Endodermal cell (in vitro differentiated cells): ENCODE data around the gene HMOX2. TPM values are rescaled to one million over a fixed set of nuclear protein-coding genes. Genes with fewer than 3 reads are reported as not detected.

Experiments used
- DNase-seq: peaks from one replicate; pipeline ENCODE4 v3.0.0-alpha.2; 2017
- H3K27ac ChIP-seq: 2 replicates; pipeline ENCODE4 v1.5.1; 2013; ENCODE audit warnings: mild to moderate bottlenecking, low read depth, low read length, moderate library complexity
- H3K27me3 ChIP-seq: 2 replicates; pipeline ENCODE4 v1.6.1; 2013; ENCODE audit warnings: mild to moderate bottlenecking, low read length, moderate library complexity; ENCODE audit not compliant: insufficient read depth, control insufficient read depth, poor library complexity, severe bottlenecking
- H3K36me3 ChIP-seq: 2 replicates; pipeline ENCODE4 v1.7.0; 2013; ENCODE audit warnings: mild to moderate bottlenecking, low read length, moderate library complexity; ENCODE audit not compliant: control insufficient read depth, insufficient read depth
- H3K4me1 ChIP-seq: one replicate; pipeline ENCODE4 v1.7.0; 2013; ENCODE audit warnings: low read length; ENCODE audit not compliant: control insufficient read depth, insufficient read depth
- H3K4me3 ChIP-seq: 2 replicates; pipeline ENCODE4 v1.5.1; 2013; ENCODE audit warnings: mild to moderate bottlenecking, low read length, moderate library complexity
- H3K9ac ChIP-seq: 2 replicates; pipeline ENCODE4 v1.6.1; 2013; ENCODE audit warnings: mild to moderate bottlenecking, low read length, moderate library complexity; ENCODE audit not compliant: poor library complexity, severe bottlenecking; ENCODE audit errors: extremely low read depth
- H3K9me3 ChIP-seq: 2 replicates; pipeline ENCODE4 v1.6.1; 2013; ENCODE audit warnings: mild to moderate bottlenecking, low read length, moderate library complexity; ENCODE audit not compliant: control insufficient read depth
- H3K27ac Mint-ChIP-seq: 2 replicates; pipeline ENCODE4 v1.8.0; 2020; ENCODE audit warnings: mixed read lengths
- H3K27me3 Mint-ChIP-seq: 2 replicates; pipeline ENCODE4 v1.8.0; 2021; ENCODE audit warnings: mild to moderate bottlenecking, mixed read lengths; ENCODE audit not compliant: insufficient read depth
- H3K36me3 Mint-ChIP-seq: 2 replicates; pipeline ENCODE4 v1.8.0; 2020; ENCODE audit warnings: low read depth, mixed read lengths
- H3K4me1 Mint-ChIP-seq: 2 replicates; pipeline ENCODE4 v1.8.0; 2020; ENCODE audit warnings: mixed read lengths
- H3K4me3 Mint-ChIP-seq: 2 replicates; pipeline ENCODE4 v1.8.0; 2020; ENCODE audit warnings: mild to moderate bottlenecking, moderate library complexity, mixed read lengths
- H3K9me3 Mint-ChIP-seq: 2 replicates; pipeline ENCODE4 v1.8.0; 2020; ENCODE audit warnings: mild to moderate bottlenecking, mixed read lengths
- WGBS, 2 experiments: methylation state at CpG; one replicate each; pipeline versions ENCODE4 v1.1.5 to v1.1.7; 2013; ENCODE audit warnings: missing lambda C conversion rate in 2 of 2, mixed read lengths in 1 of 2; ENCODE audit not compliant: insufficient coverage in 1 of 2, insufficient read length in 1 of 2; 5-methylcytosine and 5-hydroxymethylcytosine counted together
- total RNA-seq, 2 donors: library from RNA; stranded (reverse); fragmentation: NEBNext Ultra II Directional in 1 of 2; extraction: Animal tissue kit (Norgen Biotek cat#: 25700) in 1 of 2; gene quantifications; 2 replicates in 1 of 2; 3 replicates in 1 of 2; pipeline ENCODE4 v1.2.1, GENCODE V29; 2021
- TF ChIP-seq, protein P1 (sequence below): fragments of 200-600 bp; sonication (generic); conservative IDR thresholded peaks from 2 replicates; pipeline ENCODE4 v1.5.0; 2021; ENCODE audit warnings: antibody characterized with exemption, mild to moderate bottlenecking

Gene HMOX2
- total RNA-seq, 2 donors from 2014 or later: 26.3 to 27.7 TPM

GRCh38 chr16:4552541-4552940 is 76.3 kb downstream of the HMOX2 start:
- Histone ChIP-seq H3K36me3 (no peaks in the 10 kb centered on the region), H3K4me1 (no peaks in the 10 kb centered on the region), H3K9me3 (no peaks in the 10 kb centered on the region), H3K27ac (no peak overlapping the region), H3K9ac (no peak overlapping the region), H3K4me3 (no peak overlapping the region), H3K27me3 (no peaks in the 10 kb centered on the region)
- Mint-ChIP-seq H3K4me3 (no peak overlapping the region), H3K4me1 (no peaks in the 10 kb centered on the region), H3K9me3 (no peaks in the 10 kb centered on the region), H3K27ac (no peak overlapping the region), H3K36me3 (no peaks in the 10 kb centered on the region), H3K27me3 (no peaks in the 10 kb centered on the region)
- DNase-seq: no peak
- WGBS, 2 experiments: 97 to 100% methylated on average over 3 of the region's 3 CpGs
- TF ChIP-seq, protein P1, sequence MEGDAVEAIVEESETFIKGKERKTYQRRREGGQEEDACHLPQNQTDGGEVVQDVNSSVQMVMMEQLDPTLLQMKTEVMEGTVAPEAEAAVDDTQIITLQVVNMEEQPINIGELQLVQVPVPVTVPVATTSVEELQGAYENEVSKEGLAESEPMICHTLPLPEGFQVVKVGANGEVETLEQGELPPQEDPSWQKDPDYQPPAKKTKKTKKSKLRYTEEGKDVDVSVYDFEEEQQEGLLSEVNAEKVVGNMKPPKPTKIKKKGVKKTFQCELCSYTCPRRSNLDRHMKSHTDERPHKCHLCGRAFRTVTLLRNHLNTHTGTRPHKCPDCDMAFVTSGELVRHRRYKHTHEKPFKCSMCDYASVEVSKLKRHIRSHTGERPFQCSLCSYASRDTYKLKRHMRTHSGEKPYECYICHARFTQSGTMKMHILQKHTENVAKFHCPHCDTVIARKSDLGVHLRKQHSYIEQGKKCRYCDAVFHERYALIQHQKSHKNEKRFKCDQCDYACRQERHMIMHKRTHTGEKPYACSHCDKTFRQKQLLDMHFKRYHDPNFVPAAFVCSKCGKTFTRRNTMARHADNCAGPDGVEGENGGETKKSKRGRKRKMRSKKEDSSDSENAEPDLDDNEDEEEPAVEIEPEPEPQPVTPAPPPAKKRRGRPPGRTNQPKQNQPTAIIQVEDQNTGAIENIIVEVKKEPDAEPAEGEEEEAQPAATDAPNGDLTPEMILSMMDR: no peak

DNA sequence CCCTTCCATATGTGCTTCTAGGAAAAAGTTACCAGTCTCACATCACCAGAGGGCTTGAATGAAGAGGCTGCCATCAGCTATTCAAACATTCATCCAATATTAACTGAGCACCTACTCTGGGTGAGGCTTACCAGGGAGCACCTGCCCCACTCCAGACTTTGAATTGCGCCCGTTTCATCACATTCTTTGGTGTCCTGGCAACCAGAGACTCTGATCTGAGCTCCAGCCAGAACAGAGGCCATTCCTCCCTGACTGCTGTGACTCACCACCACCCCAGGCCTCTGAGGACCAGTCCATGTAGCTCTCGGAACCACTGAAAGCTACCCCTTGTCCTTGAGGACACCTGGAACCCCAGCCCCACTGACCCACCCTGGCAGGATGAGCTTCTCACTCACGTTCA is 79.9 kb downstream of the HMOX2 start, which contains the start of gene C16orf96:
TSS of gene C16orf96 (plus strand) at position 229 of the 400 bp plus-strand sequence. CDS start at position 379, 150 bp downstream.
- no peak within 1 kb of the TSS for H3K27ac ChIP-seq
- no peak within 1 kb of the TSS for H3K9ac ChIP-seq
- no peak within 1 kb of the TSS for H3K4me3 ChIP-seq
- 67 to 93% methylated on average over 4 of the region's 4 CpGs for WGBS, 2 experiments
- no peak within 1 kb of the TSS for H3K27ac Mint-ChIP-seq
- H3K4me3 Mint-ChIP-seq: no peak within 1 kb of the TSS
- TF ChIP-seq, protein P1: no peak
- no peaks in the 10 kb centered on the region for H3K4me1 ChIP-seq
- H3K36me3 Mint-ChIP-seq: no peaks in the 10 kb centered on the region
- H3K27me3 ChIP-seq: no peaks in the 10 kb centered on the region
- no peaks in the 10 kb centered on the region for H3K9me3 Mint-ChIP-seq
- H3K27me3 Mint-ChIP-seq: no peaks in the 10 kb centered on the region
- no peaks in the 10 kb centered on the region for H3K4me1 Mint-ChIP-seq
- DNase-seq: no peak
- no peaks in the 10 kb centered on the region for H3K9me3 ChIP-seq
- H3K36me3 ChIP-seq: no peaks in the 10 kb centered on the region

GRCh38 chr16:4556580-4556979 is 80.4 kb downstream of the HMOX2 start:
- H3K9me3 ChIP-seq: no peaks in the 10 kb centered on the region
- Mint-ChIP-seq H3K4me1 (no peaks in the 10 kb centered on the region), H3K4me3 (no peak overlapping the region), H3K36me3 (no peaks in the 10 kb centered on the region), H3K27me3 (no peaks in the 10 kb centered on the region), H3K9me3 (no peaks in the 10 kb centered on the region), H3K27ac (no peak overlapping the region)
- DNase-seq: no peak
- H3K36me3 ChIP-seq: no peaks in the 10 kb centered on the region
- H3K4me1 ChIP-seq: no peaks in the 10 kb centered on the region
- H3K4me3 ChIP-seq: no peak overlapping the region
- H3K27me3 ChIP-seq: no peaks in the 10 kb centered on the region
- TF ChIP-seq, protein P1: no peak
- 94 to 96% methylated on average over 7 to 14 of the region's 14 CpGs for WGBS, 2 experiments
- H3K9ac ChIP-seq: no peak overlapping the region
- H3K27ac ChIP-seq: no peak overlapping the region
